Muscle of arm (tissue), 14 donors: ENCODE data around the gene UGT1A9. TPM values are rescaled to one million over a fixed set of nuclear protein-coding genes. Genes with fewer than 3 reads are reported as not detected.
"Not testable (repeated sequence)": the region's sequence is repeated elsewhere in the genome, so short reads cannot be mapped to it uniquely, and the experiment has no call there.

Source experiments
- DNase-seq: peaks from one replicate; pipeline ENCODE4 v3.0.0-alpha.2; 2013
- long read RNA-seq, 11 donors: transcript quantifications; one replicate each; lab custom pipeline, GENCODE V29; 2026
- polyA plus RNA-seq, 12 donors: library from polyadenylated mRNA; unstranded; fragments of 120-200 nt; gene quantifications; one replicate each; pipeline ENCODE4 v1.2.1, GENCODE V29; 2013; ENCODE audit not compliant: insufficient read length in 12 of 12

Gene UGT1A9
- polyA plus RNA-seq, result not detected
- long read RNA-seq, donor 1, result 0 reads
- long read RNA-seq, donor 2, result 0 reads
- long read RNA-seq, donor 3, result 0 reads
- long read RNA-seq, donor 4, result 0 reads
- long read RNA-seq, donor 5, result 0 reads
- long read RNA-seq, donor 6, result 0 reads
- long read RNA-seq, donor 7, result 0 reads
- long read RNA-seq, donor 8, result 0 reads
- long read RNA-seq, donor 9, result 0 reads
- long read RNA-seq, donor 10, result 0 reads
- long read RNA-seq, donor 11, result 0 reads

DNA sequence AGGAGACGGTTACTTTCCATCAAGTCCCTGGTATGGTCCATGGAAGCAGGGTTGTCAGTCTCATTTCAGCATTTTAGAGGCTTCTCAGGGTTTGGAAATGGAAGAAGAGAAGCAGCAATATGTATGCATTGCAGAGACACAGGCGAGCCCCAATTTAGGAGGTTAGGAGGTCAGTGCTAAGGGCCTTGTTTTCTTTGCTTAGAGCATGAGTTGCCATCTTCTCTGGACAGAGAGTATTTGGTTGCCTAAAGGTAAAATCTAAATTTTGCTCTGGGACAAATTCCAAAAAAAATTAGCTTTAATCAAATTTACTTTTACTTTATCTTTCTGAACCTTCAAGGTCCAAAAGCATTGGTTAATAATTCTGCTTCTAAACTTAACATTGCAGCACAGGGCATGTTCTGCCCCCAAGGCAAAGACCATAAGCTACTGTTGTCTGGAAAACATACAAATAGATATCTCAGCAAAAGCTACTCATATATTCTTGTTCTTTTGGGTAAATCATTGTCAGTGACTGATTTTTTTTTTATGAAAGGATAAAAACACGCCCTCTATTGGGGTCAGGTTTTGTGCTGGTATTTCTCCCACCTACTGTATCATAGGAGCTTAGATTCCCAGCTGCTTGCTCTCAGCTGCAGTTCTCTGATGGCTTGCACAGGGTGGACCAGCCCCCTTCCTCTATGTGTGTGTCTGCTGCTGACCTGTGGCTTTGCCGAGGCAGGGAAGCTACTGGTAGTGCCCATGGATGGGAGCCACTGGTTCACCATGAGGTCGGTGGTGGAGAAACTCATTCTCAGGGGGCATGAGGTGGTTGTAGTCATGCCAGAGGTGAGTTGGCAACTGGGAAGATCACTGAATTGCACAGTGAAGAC is at the start of gene UGT1A9:
Gene UGT1A9, plus strand, starts transcription at position 609 of the 872 bp plus-strand sequence. Its CDS starts 37 bp downstream, at position 646.
- no peak for DNase-seq

DNA sequence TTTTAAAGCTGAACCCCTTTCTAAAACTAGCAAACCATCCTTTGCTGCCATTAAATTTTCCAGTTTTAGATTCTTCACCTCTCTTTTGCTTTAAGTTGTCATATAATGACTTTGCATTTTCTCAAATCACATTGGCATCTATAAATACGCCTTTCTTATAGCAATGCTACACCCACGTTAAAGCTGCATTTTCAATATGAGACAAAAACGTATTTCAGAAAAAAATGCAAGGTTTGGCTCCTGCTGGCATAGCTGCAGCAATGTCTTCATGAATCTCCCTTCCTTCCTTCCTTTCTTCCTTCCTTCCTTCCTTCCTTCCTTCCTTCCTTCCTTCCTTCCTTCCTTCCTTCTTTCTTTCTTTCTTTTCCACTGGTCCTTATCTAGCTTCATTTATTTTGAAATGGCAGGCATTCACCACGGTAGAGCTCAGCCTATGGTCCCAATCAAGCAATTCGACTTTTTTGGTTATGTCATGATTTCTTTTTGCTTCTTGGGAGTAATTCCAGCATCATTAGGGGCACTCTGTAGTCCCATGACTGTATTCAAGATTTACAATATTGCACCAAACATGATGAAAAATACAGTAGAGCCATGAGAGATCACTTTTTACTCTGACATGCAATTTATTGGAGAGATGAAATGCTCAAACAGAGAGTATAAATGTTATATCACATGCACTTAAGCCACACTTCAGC is 44.2 kb upstream of the UGT1A9 start:
- no peak for DNase-seq

DNA sequence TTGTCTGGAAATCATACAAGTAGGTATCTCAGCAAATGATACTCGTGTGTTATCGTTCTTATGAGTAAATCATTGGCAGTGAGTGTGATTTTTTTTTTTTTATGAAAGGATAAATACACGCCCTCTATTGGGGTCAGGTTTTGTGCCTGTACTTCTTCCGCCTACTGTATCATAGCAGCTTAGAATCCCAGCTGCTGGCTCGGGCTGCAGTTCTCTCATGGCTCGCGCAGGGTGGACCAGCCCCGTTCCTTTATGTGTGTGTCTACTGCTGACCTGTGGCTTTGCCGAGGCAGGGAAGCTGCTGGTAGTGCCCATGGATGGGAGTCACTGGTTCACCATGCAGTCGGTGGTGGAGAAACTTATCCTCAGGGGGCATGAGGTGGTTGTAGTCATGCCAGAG is 35.4 kb upstream of the UGT1A9 start, which contains the start of gene UGT1A10:
Gene UGT1A10, plus strand, starts transcription at position 143 of the 400 bp plus-strand sequence. Its CDS starts 75 bp downstream, at position 218.
- DNase-seq, result not testable (repeated sequence)

DNA sequence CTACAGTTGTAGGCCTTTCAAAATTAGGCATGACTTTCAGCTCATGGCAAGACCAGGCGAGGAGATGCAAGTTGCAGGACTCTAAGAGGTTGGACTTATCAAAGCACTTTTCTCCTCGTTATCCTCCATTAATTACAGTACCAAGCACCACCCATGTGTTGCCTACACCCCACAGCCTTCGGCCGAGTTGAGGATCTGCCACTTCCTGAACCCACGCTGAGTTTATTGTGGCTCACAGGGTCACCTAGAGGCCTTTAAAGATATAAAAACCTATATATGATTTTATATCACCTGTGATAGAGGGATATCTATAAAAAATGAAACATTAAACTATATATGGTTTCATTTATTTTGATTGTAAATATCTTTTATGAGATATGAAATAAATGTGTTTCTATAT is 32.9 kb upstream of the UGT1A9 start:
- no peak for DNase-seq

- no peak for DNase-seq
Observed at GRCh38 chr2:233639860-233640259, 31.8 kb upstream of the UGT1A9 start.

- no peak for DNase-seq
Observed at GRCh38 chr2:233643128-233643527, 28.6 kb upstream of the UGT1A9 start.

- DNase-seq, result not testable (repeated sequence)
Observed at GRCh38 chr2:233646033-233646432, 25.7 kb upstream of the UGT1A9 start.

DNA sequence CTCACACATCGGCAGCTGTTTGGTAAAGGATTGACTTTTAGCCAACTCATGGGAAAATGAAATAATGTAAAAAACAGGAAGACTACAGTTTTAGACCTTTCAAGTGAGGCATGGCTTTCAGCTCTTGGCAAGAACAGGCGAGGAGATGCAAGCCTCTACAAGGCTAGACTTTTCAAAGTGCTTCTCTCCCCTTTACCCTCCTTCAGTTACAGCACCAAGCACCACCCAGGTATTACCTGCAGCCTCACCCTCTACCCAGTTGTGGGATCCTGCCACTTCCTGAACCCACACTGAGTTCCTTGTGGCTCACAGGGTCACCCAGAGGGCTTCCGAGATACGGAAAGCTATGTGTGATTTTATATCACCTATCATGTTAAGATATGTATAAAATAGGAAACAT is 20.7 kb upstream of the UGT1A9 start:
- DNase-seq, result no peak

DNA sequence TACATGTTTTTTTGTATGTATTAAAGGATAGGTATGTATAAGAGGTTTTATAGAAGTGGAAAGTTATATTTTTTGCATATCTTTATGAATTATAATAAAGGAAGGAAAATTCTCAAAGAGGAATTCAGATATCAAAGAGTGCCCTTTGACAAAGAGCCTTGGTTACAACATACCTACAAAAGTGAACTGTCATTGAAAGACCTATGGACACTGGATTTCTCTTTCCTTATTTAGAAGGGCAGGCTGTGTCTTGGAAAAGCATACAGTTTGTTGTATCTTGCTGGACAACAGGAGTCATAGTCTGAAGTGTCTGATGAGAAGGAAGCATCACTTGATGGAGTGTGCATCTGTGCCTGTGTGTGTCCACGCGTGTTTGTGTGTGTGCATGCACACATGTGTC is 20.3 kb upstream of the UGT1A9 start:
- no peak for DNase-seq

DNA sequence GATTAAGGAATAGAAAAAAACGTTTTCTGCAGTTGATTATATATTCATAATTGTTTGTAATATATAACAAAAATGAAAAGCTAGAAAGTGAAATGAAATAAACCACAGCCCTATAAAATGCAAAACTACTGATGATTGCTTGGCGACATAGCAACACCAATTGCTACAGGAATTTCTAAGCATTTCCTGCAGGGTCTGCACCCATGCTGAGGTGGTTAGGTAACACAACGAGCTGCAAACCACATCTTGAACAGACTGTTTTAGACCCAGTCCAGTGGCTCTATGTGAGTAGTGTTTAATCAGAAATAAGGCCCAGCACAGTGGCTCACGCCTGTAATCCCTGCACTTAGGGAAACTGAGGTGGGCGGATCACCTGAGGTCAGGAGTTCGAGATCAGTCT is 17.2 kb upstream of the UGT1A9 start:
- DNase-seq, result no peak

DNA sequence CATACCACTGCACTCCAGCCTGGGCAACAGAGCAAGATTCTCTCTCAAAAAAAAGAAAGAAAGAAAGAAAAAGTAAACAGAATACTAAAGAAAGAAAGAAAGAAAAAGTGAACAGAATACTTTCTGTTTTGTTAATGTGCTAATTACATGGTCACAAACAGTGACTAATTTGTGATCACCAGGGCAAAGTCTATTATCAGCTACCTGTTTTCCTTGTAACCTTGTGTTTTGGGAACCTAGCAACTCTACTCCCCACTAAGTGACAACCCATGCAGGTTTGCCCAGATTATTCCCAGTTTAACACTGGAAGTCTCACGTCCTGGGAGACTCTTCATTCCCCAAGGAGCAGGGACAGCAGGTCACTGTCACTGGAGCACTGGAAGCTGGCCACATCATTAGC is 16.7 kb upstream of the UGT1A9 start:
- DNase-seq, result no peak

GRCh38 chr2:233655943-233656342 is 15.8 kb upstream of the UGT1A9 start:
- DNase-seq, result not testable (repeated sequence)

DNA sequence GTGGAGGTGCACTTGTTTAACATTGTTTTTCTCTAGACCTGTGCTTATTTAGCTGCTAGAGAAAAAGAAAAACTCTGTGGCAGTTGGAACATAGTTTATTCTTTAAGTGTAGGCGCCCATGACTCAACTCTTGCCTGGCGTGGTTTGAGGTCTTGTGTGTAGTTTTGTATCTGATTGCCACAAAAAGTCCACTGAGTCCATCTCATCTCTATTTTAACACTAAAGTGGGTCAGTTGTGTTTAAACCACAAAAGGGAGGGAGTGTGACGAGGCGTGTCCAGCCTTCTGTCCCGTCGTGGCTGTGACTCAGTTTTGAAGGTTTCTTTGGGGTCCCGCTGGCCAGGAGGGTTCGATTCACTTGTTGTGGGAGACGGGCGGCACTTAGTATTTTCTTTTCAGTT is 15.3 kb upstream of the UGT1A9 start:
- DNase-seq, result no peak

DNA sequence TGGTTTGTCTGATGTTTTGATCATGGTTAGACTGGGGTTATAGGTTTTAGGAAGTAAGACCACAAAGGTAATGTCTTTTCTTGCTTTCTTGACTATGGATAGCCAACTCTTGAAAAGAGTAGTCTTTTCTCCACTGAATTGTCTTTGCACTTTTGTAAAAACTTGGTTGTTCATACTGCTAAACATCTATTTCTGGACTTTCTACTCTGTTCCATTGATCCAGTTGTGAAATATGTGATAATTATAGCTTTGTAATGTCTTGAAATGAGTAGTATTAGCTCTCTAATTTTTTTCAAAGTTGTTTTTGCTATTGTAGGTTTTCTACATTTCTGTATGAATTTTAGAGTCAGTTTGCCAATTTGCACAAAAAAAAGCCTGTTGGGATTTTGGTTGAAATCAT is 13.1 kb upstream of the UGT1A9 start:
- no peak for DNase-seq

GRCh38 chr2:233663911-233664310 is 7.8 kb upstream of the UGT1A9 start:
- DNase-seq, result no peak

DNA sequence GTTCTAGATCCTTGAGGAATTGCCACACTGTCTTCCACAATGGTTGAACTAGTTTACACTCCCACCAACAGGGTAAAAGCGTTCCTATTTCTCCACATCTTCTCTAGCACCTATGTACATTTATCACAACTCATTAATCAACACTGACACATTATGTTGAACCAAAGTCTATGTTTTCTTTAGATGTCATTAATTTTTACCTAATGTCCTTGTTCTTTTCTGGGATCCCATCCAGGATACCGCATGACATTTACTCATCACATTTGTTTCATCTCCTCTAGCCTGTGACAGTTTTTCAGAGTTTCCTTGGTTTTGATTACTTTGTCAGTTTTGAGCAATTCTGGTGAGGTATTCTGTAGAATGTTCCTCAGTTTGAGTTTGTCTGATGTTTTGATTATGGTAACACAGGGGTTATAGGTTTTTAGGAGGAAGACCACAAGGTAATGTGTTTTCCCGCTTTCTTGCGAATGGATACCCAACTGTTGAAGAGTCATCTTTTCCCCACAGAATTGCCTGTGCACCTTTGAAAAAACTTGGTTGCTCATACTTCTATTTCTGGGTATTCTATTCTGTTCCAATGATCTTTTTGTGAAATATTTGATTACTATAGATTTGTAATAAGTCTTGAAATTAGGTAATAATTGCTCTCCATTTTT is 3.0 kb upstream of the UGT1A9 start:
- no peak for DNase-seq

DNA sequence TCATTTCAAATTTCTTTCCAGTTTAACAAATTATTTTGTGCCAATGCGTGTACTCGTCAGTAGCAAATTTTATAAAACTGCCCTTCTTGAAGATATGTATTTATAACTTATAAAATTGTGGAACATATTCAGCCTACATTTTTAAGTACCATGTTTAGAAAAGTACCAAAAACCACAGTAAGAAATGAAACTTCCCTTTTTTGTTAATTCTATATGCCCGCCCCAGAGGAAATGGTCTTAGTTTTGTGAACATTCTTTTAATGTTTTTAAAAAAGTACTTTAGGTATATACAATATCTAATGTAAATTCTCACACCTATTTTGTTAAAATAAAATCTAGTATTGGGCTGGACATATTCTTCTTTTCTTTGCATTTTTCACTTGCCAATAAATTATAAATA is 1.2 kb downstream of the UGT1A9 start:
- no peak for DNase-seq

- DNase-seq, result no peak
Observed at GRCh38 chr2:233673896-233674295, 2.2 kb downstream of the UGT1A9 start.

DNA sequence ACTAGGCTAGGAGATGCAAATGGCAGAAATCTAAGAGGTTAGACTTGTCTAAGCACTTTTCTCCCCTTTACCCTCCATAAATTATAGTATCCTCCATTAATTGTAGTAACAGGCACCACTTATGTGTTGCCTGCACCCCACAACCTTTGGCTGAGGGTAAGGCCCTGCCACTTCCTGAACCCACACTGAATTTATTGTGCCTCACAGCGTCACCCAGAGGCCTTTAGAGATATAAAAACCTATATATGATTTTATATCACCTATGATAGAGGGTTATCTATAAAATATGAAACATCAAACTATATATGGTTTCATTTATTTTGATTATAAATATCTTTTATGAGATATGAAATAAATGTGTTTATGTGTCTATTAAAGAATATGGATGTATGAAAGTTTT is 2.6 kb downstream of the UGT1A9 start:
- DNase-seq, result no peak

DNA sequence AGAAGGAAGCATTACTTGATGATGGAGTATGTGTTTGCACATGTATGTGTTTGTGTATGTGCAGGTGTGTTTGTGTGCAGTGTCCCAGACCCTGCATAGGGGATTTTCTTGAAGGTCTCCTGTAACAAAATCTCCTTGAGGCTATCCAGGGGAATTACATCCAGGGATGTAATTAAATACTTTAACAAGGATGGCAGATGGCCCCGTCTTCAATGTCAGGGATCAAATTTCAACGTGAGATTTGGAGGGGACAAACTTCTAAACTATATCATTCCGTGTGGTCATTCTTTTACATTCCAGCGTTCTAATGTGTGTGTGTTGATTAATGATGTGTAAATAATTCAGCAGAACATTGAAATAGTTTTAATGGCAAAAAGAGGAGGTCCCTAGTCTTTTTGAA is 3.3 kb downstream of the UGT1A9 start:
- DNase-seq, result no peak

GRCh38 chr2:233676046-233676445 is 4.3 kb downstream of the UGT1A9 start:
- no peak for DNase-seq

GRCh38 chr2:233679196-233679595 is 7.5 kb downstream of the UGT1A9 start:
- DNase-seq, result no peak
